ENCODE data around the gene CDA. TPM values are rescaled to one million over a fixed set of nuclear protein-coding genes. Genes with fewer than 3 reads are reported as not detected.

Gene CDA
- polyA plus RNA-seq, 1 of the 3 experiments (the other 2 are of a cell fraction), result 0.12 TPM

DNA sequence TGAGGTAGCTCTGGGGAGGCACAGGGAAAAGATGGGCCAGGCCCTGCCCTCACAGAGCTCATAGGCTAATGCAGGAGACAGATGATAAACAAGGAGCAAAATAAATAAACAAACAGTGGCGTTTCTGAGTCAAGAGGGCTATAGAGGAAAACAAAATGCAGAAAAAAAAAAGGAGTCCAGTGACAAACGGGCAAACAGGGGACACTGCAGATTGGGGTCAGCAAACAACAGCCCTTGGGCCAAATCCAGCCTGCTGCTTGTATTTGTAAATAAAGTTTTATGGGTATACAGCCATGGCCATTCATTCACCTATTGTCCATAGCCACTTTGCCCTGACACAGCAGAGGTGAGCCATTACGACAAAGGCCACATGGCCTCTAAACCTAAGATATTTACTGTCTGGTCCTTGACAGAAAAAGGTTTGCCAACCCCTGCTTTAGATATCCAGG is 25.3 kb downstream of the CDA start:
- H3K9ac ChIP-seq, result no peak overlapping the region
- CTCF ChIA-PET, result interaction anchor here (1.3 to 2.2 kb wide), 3 partner anchors 16 to 92 kb away, joined by 3 to 12 read pairs (median 5); partner anchors contain the start of gene PINK1

More for the DNA sequence above, 25.3 kb downstream of the CDA start:
- TF ChIP-seq SMC3 (IDR thresholded peaks at IDR 0.05; ENCODE audit: low read depth, low read length) (no peak), NRF1 (IDR thresholded peaks at IDR 0.05; ENCODE audit: low read depth, low read length) (no peak), GABPA (IDR thresholded peaks at IDR 0.05; ENCODE audit: low read depth) (no peak), MXI1 (IDR thresholded peaks at IDR 0.05; ENCODE audit: low read depth, low read length) (no peak), FOXJ3 (CRISPR knock-in tag; IDR thresholded peaks at IDR 0.05) (no peak), SIN3A (IDR thresholded peaks at IDR 0.05; ENCODE audit: borderline replicate concordance, low read depth, low read length) (no peak), JUND (IDR thresholded peaks at IDR 0.05) (no peak), NFIC (IDR thresholded peaks at IDR 0.05; ENCODE audit: borderline replicate concordance) (no peak), FOXM1 (IDR thresholded peaks at IDR 0.05; ENCODE audit: low read depth) (no peak), TCF12 (IDR thresholded peaks at IDR 0.05) (no peak), TEAD4 (IDR thresholded peaks at IDR 0.05; ENCODE audit: borderline replicate concordance, insufficient read depth) (no peak)
- TF ChIP-seq, protein P1, sequence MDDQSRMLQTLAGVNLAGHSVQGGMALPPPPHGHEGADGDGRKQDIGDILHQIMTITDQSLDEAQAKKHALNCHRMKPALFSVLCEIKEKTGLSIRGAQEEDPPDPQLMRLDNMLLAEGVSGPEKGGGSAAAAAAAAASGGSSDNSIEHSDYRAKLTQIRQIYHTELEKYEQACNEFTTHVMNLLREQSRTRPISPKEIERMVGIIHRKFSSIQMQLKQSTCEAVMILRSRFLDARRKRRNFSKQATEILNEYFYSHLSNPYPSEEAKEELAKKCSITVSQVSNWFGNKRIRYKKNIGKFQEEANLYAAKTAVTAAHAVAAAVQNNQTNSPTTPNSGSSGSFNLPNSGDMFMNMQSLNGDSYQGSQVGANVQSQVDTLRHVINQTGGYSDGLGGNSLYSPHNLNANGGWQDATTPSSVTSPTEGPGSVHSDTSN (IDR thresholded peaks at IDR 0.05), result no peak
- TF ChIP-seq, protein P2, sequence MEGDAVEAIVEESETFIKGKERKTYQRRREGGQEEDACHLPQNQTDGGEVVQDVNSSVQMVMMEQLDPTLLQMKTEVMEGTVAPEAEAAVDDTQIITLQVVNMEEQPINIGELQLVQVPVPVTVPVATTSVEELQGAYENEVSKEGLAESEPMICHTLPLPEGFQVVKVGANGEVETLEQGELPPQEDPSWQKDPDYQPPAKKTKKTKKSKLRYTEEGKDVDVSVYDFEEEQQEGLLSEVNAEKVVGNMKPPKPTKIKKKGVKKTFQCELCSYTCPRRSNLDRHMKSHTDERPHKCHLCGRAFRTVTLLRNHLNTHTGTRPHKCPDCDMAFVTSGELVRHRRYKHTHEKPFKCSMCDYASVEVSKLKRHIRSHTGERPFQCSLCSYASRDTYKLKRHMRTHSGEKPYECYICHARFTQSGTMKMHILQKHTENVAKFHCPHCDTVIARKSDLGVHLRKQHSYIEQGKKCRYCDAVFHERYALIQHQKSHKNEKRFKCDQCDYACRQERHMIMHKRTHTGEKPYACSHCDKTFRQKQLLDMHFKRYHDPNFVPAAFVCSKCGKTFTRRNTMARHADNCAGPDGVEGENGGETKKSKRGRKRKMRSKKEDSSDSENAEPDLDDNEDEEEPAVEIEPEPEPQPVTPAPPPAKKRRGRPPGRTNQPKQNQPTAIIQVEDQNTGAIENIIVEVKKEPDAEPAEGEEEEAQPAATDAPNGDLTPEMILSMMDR (IDR thresholded peaks at IDR 0.05), result no peak
- TF ChIP-seq, protein P3, sequence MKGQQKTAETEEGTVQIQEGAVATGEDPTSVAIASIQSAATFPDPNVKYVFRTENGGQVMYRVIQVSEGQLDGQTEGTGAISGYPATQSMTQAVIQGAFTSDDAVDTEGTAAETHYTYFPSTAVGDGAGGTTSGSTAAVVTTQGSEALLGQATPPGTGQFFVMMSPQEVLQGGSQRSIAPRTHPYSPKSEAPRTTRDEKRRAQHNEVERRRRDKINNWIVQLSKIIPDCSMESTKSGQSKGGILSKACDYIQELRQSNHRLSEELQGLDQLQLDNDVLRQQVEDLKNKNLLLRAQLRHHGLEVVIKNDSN (IDR thresholded peaks at IDR 0.05; ENCODE audit: borderline replicate concordance, low read depth), result no peak
- TF ChIP-seq, protein P4, sequence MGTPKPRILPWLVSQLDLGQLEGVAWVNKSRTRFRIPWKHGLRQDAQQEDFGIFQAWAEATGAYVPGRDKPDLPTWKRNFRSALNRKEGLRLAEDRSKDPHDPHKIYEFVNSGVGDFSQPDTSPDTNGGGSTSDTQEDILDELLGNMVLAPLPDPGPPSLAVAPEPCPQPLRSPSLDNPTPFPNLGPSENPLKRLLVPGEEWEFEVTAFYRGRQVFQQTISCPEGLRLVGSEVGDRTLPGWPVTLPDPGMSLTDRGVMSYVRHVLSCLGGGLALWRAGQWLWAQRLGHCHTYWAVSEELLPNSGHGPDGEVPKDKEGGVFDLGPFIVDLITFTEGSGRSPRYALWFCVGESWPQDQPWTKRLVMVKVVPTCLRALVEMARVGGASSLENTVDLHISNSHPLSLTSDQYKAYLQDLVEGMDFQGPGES (IDR thresholded peaks at IDR 0.05; ENCODE audit: low read depth, low read length), result no peak
- TF ChIP-seq, protein P5, sequence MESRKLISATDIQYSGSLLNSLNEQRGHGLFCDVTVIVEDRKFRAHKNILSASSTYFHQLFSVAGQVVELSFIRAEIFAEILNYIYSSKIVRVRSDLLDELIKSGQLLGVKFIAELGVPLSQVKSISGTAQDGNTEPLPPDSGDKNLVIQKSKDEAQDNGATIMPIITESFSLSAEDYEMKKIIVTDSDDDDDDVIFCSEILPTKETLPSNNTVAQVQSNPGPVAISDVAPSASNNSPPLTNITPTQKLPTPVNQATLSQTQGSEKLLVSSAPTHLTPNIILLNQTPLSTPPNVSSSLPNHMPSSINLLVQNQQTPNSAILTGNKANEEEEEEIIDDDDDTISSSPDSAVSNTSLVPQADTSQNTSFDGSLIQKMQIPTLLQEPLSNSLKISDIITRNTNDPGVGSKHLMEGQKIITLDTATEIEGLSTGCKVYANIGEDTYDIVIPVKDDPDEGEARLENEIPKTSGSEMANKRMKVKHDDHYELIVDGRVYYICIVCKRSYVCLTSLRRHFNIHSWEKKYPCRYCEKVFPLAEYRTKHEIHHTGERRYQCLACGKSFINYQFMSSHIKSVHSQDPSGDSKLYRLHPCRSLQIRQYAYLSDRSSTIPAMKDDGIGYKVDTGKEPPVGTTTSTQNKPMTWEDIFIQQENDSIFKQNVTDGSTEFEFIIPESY (IDR thresholded peaks at IDR 0.05; ENCODE audit: borderline replicate concordance, low read depth), result no peak
- Histone ChIP-seq H3K27me3 (ENCODE audit: insufficient read depth) (no peaks in the 10 kb centered on the region), H3K4me1 (ENCODE audit: control insufficient read depth in 1 of 2, insufficient read depth in 2 of 2, low read depth in 1 of 2, low read length in 1 of 2) (peaks cover 6 to 10% of the 10 kb centered on the region in 2 experiments; a peak in 1 of 4 replicates), H3K27ac (ENCODE audit: low read depth in 2 of 2, low read length in 1 of 2) (peak overlapping the region; percentile 76 to 80), H3K9me2 (no peaks in the 10 kb centered on the region), H3K9me3 (no peaks in the 10 kb centered on the region), H3K79me2 (ENCODE audit: insufficient read depth) (no peaks in the 10 kb centered on the region), H3K4me2 (no peak overlapping the region), H3K4me3 (ENCODE audit: low read depth in 2 of 2, low read length in 1 of 2) (no peak overlapping the region), H3F3A (replicated peaks; ENCODE audit: insufficient read depth) (peaks cover 19% of the 10 kb centered on the region), H4K20me1 (ENCODE audit: insufficient read depth) (no peaks in the 10 kb centered on the region), H3K36me3 (replicated peaks in 1 of 2; ENCODE audit: control insufficient read depth in 1 of 2, insufficient read depth in 2 of 2, low read length in 1 of 2) (no peaks in the 10 kb centered on the region), H2AFZ (ENCODE audit: low read depth) (0 out of 2 replicates have a peak overlapping the region, but pooled peaks have one; percentile 71)
- POLR2A ChIA-PET, result no interaction called here
- 71% methylated on average over 3 of the region's 3 CpGs for WGBS (ENCODE audit: low lambda C conversion rate)
- no peak for DNase-seq
